Measurements from ENCODE around the gene INPP5E.
A peak's percentile ranks its signal among the peaks of the same experiment; 100 is the strongest.

The INPP5E gene

DNA sequence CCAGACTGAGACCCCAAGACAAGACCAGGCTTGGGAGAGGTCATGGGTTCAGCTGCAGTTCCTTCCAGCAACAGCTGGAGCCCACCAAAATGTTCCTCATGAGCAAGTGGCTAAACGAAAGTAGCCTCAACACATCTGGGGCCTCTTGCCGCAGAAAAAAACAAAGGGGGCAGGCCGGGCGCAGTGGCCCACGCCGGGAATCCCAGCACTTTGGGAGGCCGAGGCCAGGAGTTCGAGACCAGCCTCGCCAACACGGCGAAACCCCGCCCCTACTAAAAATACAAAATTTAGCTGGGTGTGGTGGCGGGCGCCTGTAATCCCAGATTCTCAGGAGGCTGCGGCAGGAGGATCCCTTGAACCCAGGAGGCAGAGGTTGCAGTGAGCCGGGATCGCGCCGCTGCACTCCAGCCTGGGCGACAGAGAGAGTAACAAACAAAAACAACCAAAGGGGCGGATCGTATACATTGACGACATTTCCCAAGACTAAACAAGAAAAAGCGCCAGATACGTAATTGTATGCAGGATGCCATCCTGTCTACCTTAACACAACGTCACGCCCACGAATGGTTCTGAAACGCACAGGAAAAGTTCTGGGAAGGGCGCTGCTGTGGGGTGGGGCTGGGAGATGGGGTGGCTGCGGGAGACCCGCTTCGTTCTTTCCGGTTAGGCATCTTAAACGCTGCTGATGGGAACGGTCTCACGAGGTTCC, 1.7 kb downstream of the INPP5E start:
- TF ChIP-seq, protein P1, sequence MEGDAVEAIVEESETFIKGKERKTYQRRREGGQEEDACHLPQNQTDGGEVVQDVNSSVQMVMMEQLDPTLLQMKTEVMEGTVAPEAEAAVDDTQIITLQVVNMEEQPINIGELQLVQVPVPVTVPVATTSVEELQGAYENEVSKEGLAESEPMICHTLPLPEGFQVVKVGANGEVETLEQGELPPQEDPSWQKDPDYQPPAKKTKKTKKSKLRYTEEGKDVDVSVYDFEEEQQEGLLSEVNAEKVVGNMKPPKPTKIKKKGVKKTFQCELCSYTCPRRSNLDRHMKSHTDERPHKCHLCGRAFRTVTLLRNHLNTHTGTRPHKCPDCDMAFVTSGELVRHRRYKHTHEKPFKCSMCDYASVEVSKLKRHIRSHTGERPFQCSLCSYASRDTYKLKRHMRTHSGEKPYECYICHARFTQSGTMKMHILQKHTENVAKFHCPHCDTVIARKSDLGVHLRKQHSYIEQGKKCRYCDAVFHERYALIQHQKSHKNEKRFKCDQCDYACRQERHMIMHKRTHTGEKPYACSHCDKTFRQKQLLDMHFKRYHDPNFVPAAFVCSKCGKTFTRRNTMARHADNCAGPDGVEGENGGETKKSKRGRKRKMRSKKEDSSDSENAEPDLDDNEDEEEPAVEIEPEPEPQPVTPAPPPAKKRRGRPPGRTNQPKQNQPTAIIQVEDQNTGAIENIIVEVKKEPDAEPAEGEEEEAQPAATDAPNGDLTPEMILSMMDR (IDR thresholded peaks at IDR 0.05; ENCODE audit: low read depth, low read length) = no peak
- H3K4me3 ChIP-seq (ENCODE audit: low read depth, low read length) = peak overlapping the region; percentile 82

DNA sequence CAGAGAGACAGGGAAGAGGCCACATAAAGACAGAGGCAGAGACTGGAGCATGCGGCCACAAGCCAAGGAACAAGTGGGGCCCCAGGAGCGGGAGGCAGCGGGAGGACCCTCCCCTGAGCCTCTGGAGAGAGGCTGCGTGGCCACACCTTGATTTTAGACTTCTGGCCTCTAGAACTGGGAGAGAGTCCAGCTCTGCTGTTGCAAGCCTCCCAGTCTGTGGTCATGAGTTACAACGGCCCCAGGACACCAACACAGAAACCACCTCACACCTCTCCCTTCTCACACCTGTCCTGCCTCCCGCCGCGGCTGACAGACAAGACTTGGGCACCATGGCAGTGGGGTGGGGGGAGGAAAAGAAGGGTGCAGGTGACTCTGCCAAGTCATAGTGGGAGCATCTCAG, 2.2 kb downstream of the INPP5E start:
- peak overlapping the region; percentile 82 for H3K4me3 ChIP-seq (ENCODE audit: low read depth, low read length)
- TF ChIP-seq, protein P1 (IDR thresholded peaks at IDR 0.05; ENCODE audit: low read depth, low read length) = no peak

GRCh38 chr9:136436055-136436634, 3.5 kb downstream of the INPP5E start:
- TF ChIP-seq, protein P1 (IDR thresholded peaks at IDR 0.05; ENCODE audit: low read depth, low read length) = no peak
- H3K4me3 ChIP-seq (ENCODE audit: low read depth, low read length) = no peak overlapping the region

DNA sequence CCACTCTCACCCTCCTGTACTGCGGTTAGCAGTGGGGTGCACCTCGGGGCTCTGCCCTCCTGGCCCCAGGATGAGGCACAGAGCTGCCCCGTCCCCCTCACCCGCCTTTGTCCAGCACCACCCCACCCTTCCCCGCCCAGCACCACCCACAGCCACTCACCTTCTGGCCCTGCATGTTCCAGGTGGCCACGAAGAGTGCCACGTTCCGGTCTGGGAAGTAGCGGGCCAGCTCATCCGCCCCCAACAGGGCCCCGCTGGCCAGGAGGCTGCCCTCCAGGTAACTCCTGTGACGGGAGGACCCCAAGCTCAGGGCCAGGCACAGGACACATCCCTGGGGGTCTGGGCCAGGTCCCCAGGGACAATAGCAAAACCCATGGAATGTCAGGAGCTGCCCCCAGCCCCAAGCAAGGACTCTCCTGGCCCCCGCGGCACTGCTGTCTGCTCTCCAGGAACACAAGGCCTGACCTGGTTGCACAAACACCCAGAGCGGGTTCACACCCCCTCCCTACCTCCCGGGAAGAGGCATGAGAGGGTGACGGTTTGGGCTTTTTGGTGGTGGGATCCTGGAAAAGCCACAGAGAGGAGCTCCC, 5.0 kb downstream of the INPP5E start:
- TF ChIP-seq, protein P1 (IDR thresholded peaks at IDR 0.05; ENCODE audit: low read depth, low read length) = no peak
- H3K4me3 ChIP-seq (ENCODE audit: low read depth, low read length) = no peak overlapping the region

DNA sequence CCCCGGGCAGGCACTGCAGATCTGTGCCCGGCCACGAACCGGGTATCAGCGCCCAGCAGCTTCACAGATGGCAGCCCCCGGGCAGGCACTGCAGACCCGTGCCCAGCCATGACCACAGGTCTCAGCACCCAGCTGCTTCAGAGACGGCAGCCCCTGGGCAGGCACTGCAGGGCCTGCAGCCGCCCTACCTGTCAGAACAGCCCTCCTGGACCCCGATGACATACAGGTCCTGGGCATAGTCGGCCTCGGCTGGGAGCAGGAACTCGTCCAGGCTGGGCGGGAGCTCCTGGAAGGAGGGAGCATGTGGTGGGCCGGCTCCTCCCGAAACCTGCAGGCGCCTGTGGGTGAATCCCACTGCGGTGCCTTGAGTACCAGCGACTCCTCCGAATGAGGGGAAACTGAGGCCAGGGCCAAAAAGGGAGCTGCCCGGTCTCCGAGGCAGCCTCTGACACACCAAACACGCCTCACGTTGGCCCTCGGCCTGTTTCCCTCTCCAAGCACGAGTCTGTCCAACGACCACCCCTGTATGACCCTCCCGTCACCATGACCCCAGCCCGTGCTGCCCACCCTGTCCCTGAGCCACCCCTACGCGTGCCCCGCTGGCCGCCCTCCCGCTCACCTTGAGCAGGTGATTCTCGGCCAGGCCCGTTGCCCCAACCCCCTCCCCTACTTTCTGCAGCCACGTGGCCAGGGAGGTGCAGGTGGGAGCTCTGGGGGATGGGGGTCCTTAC, 5.6 kb downstream of the INPP5E start:
- no peak overlapping the region for H3K4me3 ChIP-seq (ENCODE audit: low read depth, low read length)
- TF ChIP-seq, protein P1 (IDR thresholded peaks at IDR 0.05; ENCODE audit: low read depth, low read length) = no peak

DNA sequence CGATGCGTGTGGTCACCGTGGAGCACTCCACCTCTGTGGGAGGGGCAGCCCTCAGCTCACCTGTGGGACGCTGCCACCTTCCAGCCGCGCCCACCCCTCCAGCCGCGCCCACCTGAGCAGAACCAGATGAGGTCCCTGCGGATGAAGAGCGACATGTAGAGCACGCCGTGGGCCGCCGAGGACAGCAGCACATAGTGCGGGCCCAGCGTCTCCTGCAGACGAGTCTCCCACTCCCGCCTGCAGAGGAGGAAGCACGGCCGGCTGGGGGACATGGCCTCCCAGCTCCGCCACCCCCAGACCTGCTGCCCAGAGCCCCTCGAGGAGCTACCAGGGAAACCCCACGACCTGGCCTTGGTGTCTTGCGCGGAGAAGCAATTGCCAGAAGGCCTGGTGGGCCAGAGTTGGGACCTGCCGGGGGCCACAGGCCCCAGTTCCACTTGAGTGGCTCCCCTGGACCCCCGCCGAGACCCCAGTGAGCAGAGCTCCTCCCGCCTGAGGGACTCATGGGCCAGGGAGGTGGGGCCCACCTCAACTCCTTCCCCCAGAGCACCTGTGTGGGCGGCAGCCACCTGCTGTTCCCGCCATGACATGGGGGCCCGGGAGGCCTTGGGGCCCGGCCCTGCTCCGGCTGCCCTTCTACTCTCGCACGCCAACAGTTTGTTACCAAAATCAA, 6.5 kb downstream of the INPP5E start:
- TF ChIP-seq, protein P1 (IDR thresholded peaks at IDR 0.05; ENCODE audit: low read depth, low read length) = no peak
- H3K4me3 ChIP-seq (ENCODE audit: low read depth, low read length) = no peak overlapping the region

Measured in WI38 (cell line).